ENCODE data around the gene GAS2L2. TPM values are rescaled to one million over a fixed set of nuclear protein-coding genes. Genes with fewer than 3 reads are reported as not detected.

The GAS2L2 gene
- polyA plus RNA-seq, 1 donor (not counting 4 experiments of a cell fraction or from before 2014, with no cell fraction given): 0.05 TPM

- Histone ChIP-seq H2AFZ (ENCODE audit: control insufficient read depth, low read length) (peak overlapping the region; percentile 80), H3K4me2 (ENCODE audit: control insufficient read depth, extremely low read depth, insufficient read depth, low read depth, low read length) (peak overlapping the region; percentile 89), H3K36me3 (ENCODE audit: control insufficient read depth in 2 of 2, extremely low read depth in 1 of 2, insufficient read depth in 2 of 2, low read length in 2 of 2) (no peaks in the 10 kb centered on the region), H3K4me1 (ENCODE audit: control insufficient read depth, extremely low read depth, insufficient read depth, low read length) (peaks cover 6% of the 10 kb centered on the region), H3K27ac (ENCODE audit: control insufficient read depth, insufficient read depth, low read length) (no peak overlapping the region), H3K9me1 (ENCODE audit: control insufficient read depth, extremely low read depth, insufficient read depth, low read length) (no peaks in the 10 kb centered on the region), H3K4me3 (ENCODE audit: control insufficient read depth in 2 of 3, extremely low read depth in 1 of 3, insufficient read depth in 2 of 3, low read depth in 1 of 3, low read length in 3 of 3) (peak overlapping the region; percentile 30 to 51 (median 48)), H3K9ac (ENCODE audit: control insufficient read depth, extremely low read depth, insufficient read depth, low read length) (peak overlapping the region; percentile 22), H3K9me3 (ENCODE audit: control insufficient read depth, low read depth, low read length) (no peaks in the 10 kb centered on the region), H4K20me1 (ENCODE audit: control insufficient read depth, extremely low read depth, insufficient read depth, low read length) (no peaks in the 10 kb centered on the region), H3K27me3 (ENCODE audit: control insufficient read depth, extremely low read depth, insufficient read depth, low read length) (no peaks in the 10 kb centered on the region), H3K79me2 (ENCODE audit: control insufficient read depth, insufficient read depth, low read length) (no peaks in the 10 kb centered on the region)
- no peak for FAIRE-seq
- DNase-seq (ENCODE audit: low read depth, low spot score): no peak
- dilution Hi-C loops (cut with MboI; ENCODE audit: extremely low pct_ligation_motif_present, low sequenced_read_pairs): no loop called here
- no peak for TF ChIP-seq CTCF (optimal IDR thresholded peaks at IDR 0.05 in 1 of 3, IDR thresholded peaks at IDR 0.05 in 1 of 3, conservative IDR thresholded peaks at IDR 0.05 in 1 of 3; ENCODE audit: extremely low read depth in 1 of 3, insufficient read depth in 2 of 3, low read length in 3 of 3)
- TF ChIP-seq EZH2 (IDR thresholded peaks at IDR 0.05; ENCODE audit: low read length): no peak
Measured at GRCh38 chr17:35763767-35764122, 10.7 kb upstream of the GAS2L2 start.

GRCh38 chr17:35761601-35762000 is 8.6 kb upstream of the GAS2L2 start:
- Histone ChIP-seq H3K4me2 (ENCODE audit: control insufficient read depth, extremely low read depth, insufficient read depth, low read depth, low read length) (no peak overlapping the region), H3K36me3 (ENCODE audit: control insufficient read depth in 2 of 2, extremely low read depth in 1 of 2, insufficient read depth in 2 of 2, low read length in 2 of 2) (no peaks in the 10 kb centered on the region), H3K27ac (ENCODE audit: control insufficient read depth, insufficient read depth, low read length) (no peak overlapping the region), H3K79me2 (ENCODE audit: control insufficient read depth, insufficient read depth, low read length) (no peaks in the 10 kb centered on the region), H3K4me1 (ENCODE audit: control insufficient read depth, extremely low read depth, insufficient read depth, low read length) (peaks cover 6% of the 10 kb centered on the region), H3K4me3 (ENCODE audit: control insufficient read depth in 2 of 3, extremely low read depth in 1 of 3, insufficient read depth in 2 of 3, low read depth in 1 of 3, low read length in 3 of 3) (no peak overlapping the region), H3K27me3 (ENCODE audit: control insufficient read depth, extremely low read depth, insufficient read depth, low read length) (no peaks in the 10 kb centered on the region), H3K9me1 (ENCODE audit: control insufficient read depth, extremely low read depth, insufficient read depth, low read length) (no peaks in the 10 kb centered on the region), H4K20me1 (ENCODE audit: control insufficient read depth, extremely low read depth, insufficient read depth, low read length) (no peaks in the 10 kb centered on the region), H3K9ac (ENCODE audit: control insufficient read depth, extremely low read depth, insufficient read depth, low read length) (no peak overlapping the region), H2AFZ (ENCODE audit: control insufficient read depth, low read length) (no peak overlapping the region), H3K9me3 (ENCODE audit: control insufficient read depth, low read depth, low read length) (no peaks in the 10 kb centered on the region)
- DNase-seq (ENCODE audit: low read depth, low spot score) (no peak), FAIRE-seq (no peak)
- dilution Hi-C loops (cut with MboI; ENCODE audit: extremely low pct_ligation_motif_present, low sequenced_read_pairs): no loop called here
- TF ChIP-seq CTCF (optimal IDR thresholded peaks at IDR 0.05 in 1 of 3, IDR thresholded peaks at IDR 0.05 in 1 of 3, conservative IDR thresholded peaks at IDR 0.05 in 1 of 3; ENCODE audit: extremely low read depth in 1 of 3, insufficient read depth in 2 of 3, low read length in 3 of 3) (no peak), EZH2 (IDR thresholded peaks at IDR 0.05; ENCODE audit: low read length) (no peak)

Data from keratinocyte (primary cell).